GM12878 (cell line): ENCODE results near the gene LRIT1. TPM values are rescaled to one million over a fixed set of nuclear protein-coding genes. Genes with fewer than 3 reads are reported as not detected.
A peak's percentile ranks its signal among the peaks of the same experiment; 100 is the strongest.

Source experiments
- ATAC-seq: fragments of 200-7000 bp; cut with Tn5 transposase; 3 replicates; pipeline ENCODE4 v1.9.1; 2020; ENCODE audit warnings: mild to moderate bottlenecking, moderate library complexity
- BruUV-seq: library from RNA; stranded (reverse); fragments of 400-500 nt; replicated peaks from 2 replicates; lab custom pipeline; 2021; lab: Mats Ljungman, UMichigan
- CTCF ChIA-PET: fragments of 300-600 bp; sonication (Branson Sonifier 250); formaldehyde crosslinking; extraction: SDS; loops from one replicate; lab custom pipeline; 2021; ENCODE audit warnings: inconsistent platforms; lab: Yijun Ruan, JAX
- POLR2A ChIA-PET: fragments of 350-600 bp; formaldehyde crosslinking; extraction: SDS; loops from one replicate; lab custom pipeline; 2021; ENCODE audit warnings: inconsistent platforms; lab: Charles Lee
- RAD21 ChIA-PET: fragments of 300-600 bp; sonication (Branson Sonifier 250); formaldehyde crosslinking; loops from one replicate; lab custom pipeline; 2023; ENCODE audit warnings: antibody characterized with exemption; ENCODE audit not compliant: unreplicated experiment; lab: Charles Lee
- SMC1A ChIA-PET: fragments of 300-600 bp; sonication (Branson Sonifier 250); formaldehyde crosslinking; loops from one replicate; lab custom pipeline; 2023; ENCODE audit not compliant: unreplicated experiment, uncharacterized antibody; lab: Charles Lee
- DNase-seq: peaks from one replicate; pipeline ENCODE4 v3.0.0-alpha.2; 2011; ENCODE audit warnings: low read depth, low spot score
- FAIRE-seq: peaks from 3 replicates; lab custom pipeline; 2011; peaks lifted over from hg19 to GRCh38; lab: Jason Lieb, UNC
- H2AFZ ChIP-seq: 2 replicates; pipeline ENCODE4 v1.6.0; 2011; ENCODE audit warnings: low read depth, low read length, control low read depth; ENCODE audit not compliant: control insufficient read depth
- H3K27ac ChIP-seq: 2 replicates; pipeline ENCODE4 v1.5.1; 2011; ENCODE audit warnings: control low read depth; ENCODE audit not compliant: control insufficient read depth, insufficient read depth
- H3K27me3 ChIP-seq, 2 experiments: replicated peaks in 1 of 2; 2 replicates each; pipeline versions ENCODE4 v1.6.0 to v1.6.1; 2011; ENCODE audit warnings: low read length in 1 of 2; ENCODE audit not compliant: control insufficient read depth in 2 of 2, insufficient read depth in 2 of 2
- H3K36me3 ChIP-seq, 2 experiments: 2 replicates each; pipeline ENCODE4 v1.5.1; 2011; ENCODE audit warnings: low read length in 1 of 2; ENCODE audit not compliant: control insufficient read depth in 2 of 2, insufficient read depth in 2 of 2
- H3K4me1 ChIP-seq: 2 replicates; pipeline ENCODE4 v1.6.1; 2011; ENCODE audit warnings: mild to moderate bottlenecking, low read length, moderate library complexity, mixed read lengths; ENCODE audit not compliant: control insufficient read depth, insufficient read depth
- H3K4me2 ChIP-seq: 2 replicates; pipeline ENCODE4 v1.6.0; 2011; ENCODE audit warnings: control low read depth; ENCODE audit not compliant: control insufficient read depth, insufficient read depth
- H3K4me3 ChIP-seq: fragments of 200-600 bp; sonication (generic); 2 replicates; pipeline ENCODE4 v1.5.1; 2016
- H3K79me2 ChIP-seq: 2 replicates; pipeline ENCODE4 v1.6.0; 2011; ENCODE audit warnings: low read length; ENCODE audit not compliant: control insufficient read depth, insufficient read depth
- H3K9ac ChIP-seq: 2 replicates; pipeline ENCODE4 v1.8.0; 2011; ENCODE audit warnings: low read length, control low read depth, mixed read lengths; ENCODE audit not compliant: control insufficient read depth, insufficient read depth
- H3K9me3 ChIP-seq: replicated peaks from 3 replicates; pipeline ENCODE4 v1.5.1; 2011; ENCODE audit warnings: mild to moderate bottlenecking, low read length; ENCODE audit not compliant: control insufficient read depth, insufficient read depth
- H4K20me1 ChIP-seq: 2 replicates; pipeline ENCODE4 v1.6.0; 2011; ENCODE audit not compliant: control insufficient read depth, insufficient read depth
- BHLHE40 ChIP-seq, 2 experiments: fragments of 450-650 bp in 1 of 2; IDR thresholded peaks; 2 replicates each; pipeline ENCODE4 v1.6.1; 2011 to 2017; ENCODE audit warnings: low read depth in 2 of 2, borderline replicate concordance in 1 of 2, improper control_type of control experiment in 1 of 2, low read length in 1 of 2, mild to moderate bottlenecking in 1 of 2
- CTCF ChIP-seq, 3 experiments: IDR thresholded peaks in 2 of 3; conservative IDR thresholded peaks in 1 of 3; 2 replicates each; pipeline ENCODE4 v1.5.1; 2011; ENCODE audit warnings: low read depth in 3 of 3, low read length in 3 of 3, mild to moderate bottlenecking in 3 of 3, control low read depth in 2 of 3, moderate library complexity in 2 of 3, inconsistent platforms in 1 of 3, mixed read lengths in 1 of 3; ENCODE audit not compliant: control insufficient read depth in 2 of 3, insufficient read depth in 1 of 3; ENCODE audit errors: extremely low read depth in 1 of 3
- JUNB ChIP-seq: IDR thresholded peaks from 2 replicates; pipeline ENCODE4 v1.6.1; 2016; ENCODE audit warnings: antibody characterized with exemption, mild to moderate bottlenecking
- SMAD5 ChIP-seq: IDR thresholded peaks from 2 replicates; pipeline ENCODE4 v1.6.1; 2016; ENCODE audit warnings: antibody characterized with exemption, low read depth
- SREBF1 ChIP-seq: IDR thresholded peaks from 2 replicates; pipeline ENCODE4 v1.6.1; 2012; ENCODE audit warnings: mild to moderate bottlenecking, low read length
- WGBS: methylation state at CpG from one replicate; pipeline ENCODE4 v1.1.6; 2016; ENCODE audit warnings: low lambda C conversion rate; ENCODE audit not compliant: insufficient replicate concordance, insufficient coverage; ENCODE audit errors: missing lambda C conversion rate; 5-methylcytosine and 5-hydroxymethylcytosine counted together
- in situ Hi-C: fragments of 300-500 bp; cut with MboI; formaldehyde crosslinking; loops from 9 replicates; pipeline ENCODE4 v1.14.3; 2018; ENCODE audit warnings: mixed read lengths
- intact Hi-C: fragments of 100-400 bp; cut with micrococcal nuclease; formaldehyde crosslinking; loops from one replicate; pipeline ENCODE4 v1.14.2; 2022; ENCODE audit not compliant: unreplicated experiment
- polyA plus RNA-seq, 11 experiments: library from polyadenylated mRNA; depleted of rRNA in 4 of 11; unstranded in 6 of 11; stranded (reverse) in 5 of 11; fragments of >200 nt; fragmentation: Nextera tagmentation in 4 of 11; fragmentation: Illumina TruSeq in 1 of 11; extraction: Ambion mirVana in 4 of 11; extraction: Trizol in 1 of 11; gene quantifications; 1 replicate in 1 of 11; 2 replicates in 10 of 11; pipeline versions ENCODE4 v1.2.1 to v1.2.3, GENCODE V29; 2011 to 2016; ENCODE audit warnings: inconsistent platforms in 2 of 11, missing spikeins in 2 of 11, low read depth in 1 of 11
- total RNA-seq, 4 experiments: library from RNA; depleted of rRNA in 3 of 4; stranded (reverse); fragments of >200 nt in 3 of 4; fragmentation: Illumina TruSeq in 1 of 4; extraction: Trizol in 1 of 4; gene quantifications; 2 replicates each; pipeline versions ENCODE4 v1.2.1 to v1.2.3, GENCODE V29; 2013 to 2021
- TF ChIP-seq, protein P1 (sequence below): IDR thresholded peaks from 2 replicates; pipeline ENCODE4 v1.6.1; 2012; ENCODE audit warnings: mild to moderate bottlenecking, low read depth, low read length

The LRIT1 gene
- total and polyA plus RNA-seq, 10 of the 15 experiments (the other 5 are each of a cell fraction or from before 2014, with no cell fraction given): not detected

DNA sequence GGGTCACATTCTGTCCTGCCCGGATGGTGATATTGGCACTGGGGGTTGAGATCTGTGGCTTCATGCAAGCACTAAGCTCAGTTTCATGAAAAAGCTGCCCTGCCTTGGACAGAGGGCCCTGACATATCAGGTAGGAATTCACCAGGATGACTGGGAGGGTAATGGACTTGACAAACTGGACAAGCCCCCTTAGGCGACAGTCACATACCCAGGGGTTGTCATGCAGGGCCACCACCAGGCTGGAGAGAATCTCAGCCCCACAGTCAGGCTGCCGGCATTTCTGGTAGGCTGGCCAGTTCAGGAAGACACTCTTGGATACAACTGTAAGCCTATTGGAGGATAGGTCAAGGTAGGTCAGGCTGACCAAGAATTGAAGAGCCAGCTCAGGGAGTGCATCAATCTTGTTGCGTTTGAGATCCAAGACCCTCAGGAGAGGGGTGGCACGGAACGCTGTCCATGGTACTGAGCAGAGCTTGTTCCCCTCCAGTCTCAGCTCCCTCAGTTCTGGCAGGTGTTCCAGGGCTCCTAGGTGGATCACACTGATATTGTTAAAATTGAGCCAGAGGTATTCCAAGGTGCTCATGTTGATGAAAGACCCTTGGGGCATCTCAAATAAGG, 16.8 kb downstream of the LRIT1 start:
- CTCF ChIA-PET: interaction anchor here (0.6 to 1.4 kb wide), 3 partner anchors 10 to 76 kb away, joined by 3 read pairs; no protein-coding TSS in a partner anchor
- RAD21 ChIA-PET: no interaction called here
- 6% methylated on average over 6 of the region's 6 CpGs for WGBS
- no peaks in the 10 kb centered on the region for H4K20me1 ChIP-seq
- no peak overlapping the region for H3K27ac ChIP-seq
- no peak overlapping the region for H3K4me2 ChIP-seq
- SMC1A ChIA-PET: no interaction called here
- intact Hi-C loops: no loop called here
- no peaks in the 10 kb centered on the region for H3K4me1 ChIP-seq
- H2AFZ ChIP-seq: no peak overlapping the region
- no peak for FAIRE-seq
- BruUV-seq: no TSS peak
- no peak overlapping the region for H3K9ac ChIP-seq
- in situ Hi-C loops: no loop called here
- DNase-seq: no peak
- H3K36me3 ChIP-seq: no peaks in the 10 kb centered on the region
- 0 out of 3 replicates have a peak, but pooled peaks have one; percentile 30 for ATAC-seq
- H3K9me3 ChIP-seq: peaks cover under 1% of the 10 kb centered on the region; the same call in 1 of the 3 replicates
- TF ChIP-seq, protein P1, sequence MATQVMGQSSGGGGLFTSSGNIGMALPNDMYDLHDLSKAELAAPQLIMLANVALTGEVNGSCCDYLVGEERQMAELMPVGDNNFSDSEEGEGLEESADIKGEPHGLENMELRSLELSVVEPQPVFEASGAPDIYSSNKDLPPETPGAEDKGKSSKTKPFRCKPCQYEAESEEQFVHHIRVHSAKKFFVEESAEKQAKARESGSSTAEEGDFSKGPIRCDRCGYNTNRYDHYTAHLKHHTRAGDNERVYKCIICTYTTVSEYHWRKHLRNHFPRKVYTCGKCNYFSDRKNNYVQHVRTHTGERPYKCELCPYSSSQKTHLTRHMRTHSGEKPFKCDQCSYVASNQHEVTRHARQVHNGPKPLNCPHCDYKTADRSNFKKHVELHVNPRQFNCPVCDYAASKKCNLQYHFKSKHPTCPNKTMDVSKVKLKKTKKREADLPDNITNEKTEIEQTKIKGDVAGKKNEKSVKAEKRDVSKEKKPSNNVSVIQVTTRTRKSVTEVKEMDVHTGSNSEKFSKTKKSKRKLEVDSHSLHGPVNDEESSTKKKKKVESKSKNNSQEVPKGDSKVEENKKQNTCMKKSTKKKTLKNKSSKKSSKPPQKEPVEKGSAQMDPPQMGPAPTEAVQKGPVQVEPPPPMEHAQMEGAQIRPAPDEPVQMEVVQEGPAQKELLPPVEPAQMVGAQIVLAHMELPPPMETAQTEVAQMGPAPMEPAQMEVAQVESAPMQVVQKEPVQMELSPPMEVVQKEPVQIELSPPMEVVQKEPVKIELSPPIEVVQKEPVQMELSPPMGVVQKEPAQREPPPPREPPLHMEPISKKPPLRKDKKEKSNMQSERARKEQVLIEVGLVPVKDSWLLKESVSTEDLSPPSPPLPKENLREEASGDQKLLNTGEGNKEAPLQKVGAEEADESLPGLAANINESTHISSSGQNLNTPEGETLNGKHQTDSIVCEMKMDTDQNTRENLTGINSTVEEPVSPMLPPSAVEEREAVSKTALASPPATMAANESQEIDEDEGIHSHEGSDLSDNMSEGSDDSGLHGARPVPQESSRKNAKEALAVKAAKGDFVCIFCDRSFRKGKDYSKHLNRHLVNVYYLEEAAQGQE: peak; percentile 90
- no peak for TF ChIP-seq SREBF1
- H3K27me3 ChIP-seq: no peaks in the 10 kb centered on the region; a peak in 1 of 4 replicates
- POLR2A ChIA-PET: no interaction called here
- no peaks in the 10 kb centered on the region for H3K79me2 ChIP-seq
- H3K4me3 ChIP-seq: no peak overlapping the region

GRCh38 chr10:84221916-84222315, 19.4 kb downstream of the LRIT1 start:
- H3K79me2 ChIP-seq: no peaks in the 10 kb centered on the region
- H3K27me3 ChIP-seq: no peaks in the 10 kb centered on the region; a peak in 1 of 4 replicates
- no peak for DNase-seq
- ChIA-PET SMC1A (no interaction called here), CTCF (no interaction called here), RAD21 (no interaction called here), POLR2A (no interaction called here)
- no peak overlapping the region for H3K27ac ChIP-seq
- 38% methylated on average over 8 of the region's 8 CpGs for WGBS
- BruUV-seq: no TSS peak
- H3K4me1 ChIP-seq: no peaks in the 10 kb centered on the region
- H3K9me3 ChIP-seq: peaks cover 4% of the 10 kb centered on the region; the same call in 1 of the 3 replicates
- in situ Hi-C loops (no loop called here), intact Hi-C loops (no loop called here)
- H3K36me3 ChIP-seq: no peaks in the 10 kb centered on the region
- FAIRE-seq: no peak
- H3K4me2 ChIP-seq: no peak overlapping the region
- H2AFZ ChIP-seq: no peak overlapping the region
- no peak overlapping the region for H3K4me3 ChIP-seq
- no peak for ATAC-seq
- H4K20me1 ChIP-seq: no peaks in the 10 kb centered on the region
- H3K9ac ChIP-seq: no peak overlapping the region
- TF ChIP-seq BHLHE40 (IDR thresholded peaks at IDR 0.05; ENCODE audit: borderline replicate concordance in 1 of 2, low read depth in 2 of 2, low read length in 1 of 2) (no peak), CTCF (IDR thresholded peaks at IDR 0.05 in 2 of 3, conservative IDR thresholded peaks at IDR 0.05 in 1 of 3; ENCODE audit: control insufficient read depth in 2 of 3, extremely low read depth in 1 of 3, insufficient read depth in 1 of 3, low read depth in 3 of 3, low read length in 3 of 3) (no peak), JUNB (no peak), SMAD5 (no peak)
